Skin epidermis (tissue), 12 donors: ENCODE measurements around the gene TRIM71.
"Not testable (repeated sequence)": the region's sequence is repeated elsewhere in the genome, so short reads cannot be mapped to it uniquely, and the experiment has no call there.

Experiments
- H3K27ac ChIP-seq, 21 experiments: fragments of 200-600 bp; sonication (generic) in 11 of 21; one replicate each; pipeline ENCODE4 v1.5.0; 2020; ENCODE audit warnings: mild to moderate bottlenecking in 3 of 21, inconsistent platforms in 2 of 21, moderate library complexity in 2 of 21
- H3K4me3 ChIP-seq, 7 experiments: fragments of 200-600 bp; sonication (generic) in 2 of 7; one replicate each; pipeline ENCODE4 v1.5.0; 2020; ENCODE audit warnings: inconsistent platforms in 2 of 7, mild to moderate bottlenecking in 2 of 7, moderate library complexity in 1 of 7

TRIM71 gene

GRCh38 chr3:32840086-32840841 lies 22.5 kb downstream of the TRIM71 start:
- H3K4me3 ChIP-seq, result no peak overlapping the region
- no peak overlapping the region for H3K27ac ChIP-seq

DNA sequence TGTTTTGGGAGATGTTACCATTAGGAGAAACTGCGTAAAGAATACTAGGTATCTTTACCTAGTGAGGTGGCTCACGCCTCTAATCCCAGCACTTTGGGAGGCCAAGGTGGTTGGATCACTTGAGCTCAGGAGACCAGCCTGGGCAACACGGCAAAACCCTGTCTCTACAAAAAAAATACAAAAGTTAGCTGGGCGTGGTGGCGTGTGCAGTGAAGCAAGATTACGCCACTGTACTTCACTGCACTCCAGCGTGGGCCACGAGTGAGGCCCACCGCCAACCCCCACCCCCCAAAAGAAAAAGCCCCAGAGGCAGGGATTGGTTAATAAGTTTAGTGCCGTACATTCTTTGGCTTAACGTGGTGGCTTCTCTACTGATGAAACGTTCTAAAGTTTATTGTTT lies 23.5 kb downstream of the TRIM71 start:
- Histone ChIP-seq H3K4me3 (no peak overlapping the region), H3K27ac (no peak overlapping the region)

GRCh38 chr3:32841867-32842470 lies 24.2 kb downstream of the TRIM71 start:
- H3K4me3 ChIP-seq, result no peak overlapping the region
- H3K27ac ChIP-seq, result no peak overlapping the region

DNA sequence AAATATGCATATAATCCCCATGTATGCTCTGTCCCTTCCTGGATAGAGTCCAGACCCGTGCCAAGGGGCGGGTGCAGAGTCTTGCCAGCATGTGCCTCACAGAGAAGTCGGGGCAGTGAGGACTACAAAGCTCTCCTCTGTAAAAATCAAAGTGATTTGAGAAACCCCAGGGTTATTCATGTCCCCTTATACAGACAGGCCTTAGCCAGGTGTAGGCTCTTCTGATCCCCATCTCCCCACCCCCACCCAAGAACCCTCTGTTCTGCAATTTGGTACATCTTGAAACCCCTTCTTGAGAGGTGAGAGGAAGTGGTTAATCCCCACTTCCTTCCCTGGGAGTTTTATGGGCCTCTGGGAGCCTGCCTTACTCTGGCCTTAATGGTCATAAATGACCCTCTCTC lies 24.7 kb downstream of the TRIM71 start:
- H3K4me3 ChIP-seq, result no peak overlapping the region
- no peak overlapping the region for H3K27ac ChIP-seq

GRCh38 chr3:32842987-32843386 lies 25.2 kb downstream of the TRIM71 start:
- H3K4me3 ChIP-seq, result no peak overlapping the region
- H3K27ac ChIP-seq, result no peak overlapping the region

GRCh38 chr3:32843510-32844321 lies 25.9 kb downstream of the TRIM71 start:
- H3K27ac ChIP-seq, result no peak overlapping the region

GRCh38 chr3:32844322-32844654 lies 26.5 kb downstream of the TRIM71 start:
- Histone ChIP-seq H3K27ac (no peak overlapping the region), H3K4me3 (no peak overlapping the region)

More at GRCh38 chr3:32843510-32844321, 25.9 kb downstream of the TRIM71 start:
- H3K4me3 ChIP-seq, result no peak overlapping the region

DNA sequence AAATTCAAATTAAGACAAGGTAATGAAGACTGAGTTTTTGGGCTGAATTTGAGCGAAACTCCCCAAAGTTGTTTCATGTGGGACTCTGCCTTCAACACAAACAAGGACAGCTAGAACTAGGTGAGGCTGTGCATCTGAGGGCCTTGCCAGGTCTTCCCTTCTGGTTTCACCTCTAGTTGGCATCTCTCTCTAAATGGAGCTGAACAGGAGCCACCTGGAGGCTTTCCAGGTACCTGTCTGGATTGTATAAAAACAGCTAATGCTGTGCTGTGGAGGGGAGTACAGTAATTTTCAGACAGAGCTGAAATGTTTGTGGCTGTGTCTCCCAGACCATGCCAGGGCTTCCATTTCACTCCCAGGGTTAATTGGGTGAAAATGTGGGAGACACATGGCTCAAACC lies 27.1 kb downstream of the TRIM71 start:
- no peak overlapping the region for H3K4me3 ChIP-seq

GRCh38 chr3:32845546-32845945 lies 27.7 kb downstream of the TRIM71 start:
- H3K4me3 ChIP-seq, H3K27ac ChIP-seq: not testable (repeated sequence)

More for the DNA sequence above, 27.1 kb downstream of the TRIM71 start:
- no peak overlapping the region for H3K27ac ChIP-seq

- H3K4me3 ChIP-seq, H3K27ac ChIP-seq: not testable (repeated sequence)
These were observed 29.2 kb downstream of the TRIM71 start for GRCh38 chr3:32847045-32847444.

GRCh38 chr3:32847528-32847927 lies 29.7 kb downstream of the TRIM71 start:
- Histone ChIP-seq H3K27ac (no peak overlapping the region), H3K4me3 (no peak overlapping the region)

DNA sequence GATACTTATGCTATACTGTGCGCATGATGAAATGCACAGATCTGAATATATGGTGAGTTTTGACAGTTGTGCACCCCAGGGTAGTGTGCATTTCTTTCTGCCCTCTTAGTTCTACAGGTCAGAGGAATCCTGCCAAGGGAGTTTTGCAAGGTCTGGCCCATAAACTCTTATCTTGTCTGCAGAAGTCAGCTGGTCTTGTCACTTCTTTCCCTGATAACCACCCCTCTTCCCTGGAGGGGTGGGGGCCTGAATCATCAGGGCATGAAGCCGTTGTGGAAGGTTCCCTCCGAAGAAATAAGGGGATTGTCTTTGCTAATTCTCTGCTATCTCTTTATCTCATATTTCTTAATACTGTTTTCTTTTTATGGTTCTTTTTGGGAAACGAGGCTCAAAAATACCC lies 30.4 kb downstream of the TRIM71 start:
- Histone ChIP-seq H3K27ac (no peak overlapping the region), H3K4me3 (no peak overlapping the region)

DNA sequence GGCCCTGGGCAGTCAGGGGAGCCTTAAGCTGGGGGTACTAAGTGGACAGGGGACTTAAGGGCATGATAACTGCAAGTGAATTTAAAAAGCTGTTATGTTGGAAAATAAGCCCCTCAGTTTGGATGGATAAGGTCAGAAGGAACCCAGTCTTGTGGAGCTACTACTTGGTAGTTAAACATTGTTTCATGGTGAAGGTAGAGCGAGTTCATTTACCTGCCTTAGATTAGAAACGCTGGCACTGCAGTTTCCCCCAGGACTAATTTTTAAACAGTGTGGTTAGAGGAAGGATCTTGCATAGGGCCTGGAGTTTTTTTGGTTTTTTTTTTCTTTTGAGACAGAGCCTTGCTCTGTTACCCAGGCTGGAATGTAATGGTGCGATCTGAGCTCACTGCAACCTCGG lies 31.2 kb downstream of the TRIM71 start:
- no peak overlapping the region for H3K4me3 ChIP-seq
- H3K27ac ChIP-seq, result no peak overlapping the region

DNA sequence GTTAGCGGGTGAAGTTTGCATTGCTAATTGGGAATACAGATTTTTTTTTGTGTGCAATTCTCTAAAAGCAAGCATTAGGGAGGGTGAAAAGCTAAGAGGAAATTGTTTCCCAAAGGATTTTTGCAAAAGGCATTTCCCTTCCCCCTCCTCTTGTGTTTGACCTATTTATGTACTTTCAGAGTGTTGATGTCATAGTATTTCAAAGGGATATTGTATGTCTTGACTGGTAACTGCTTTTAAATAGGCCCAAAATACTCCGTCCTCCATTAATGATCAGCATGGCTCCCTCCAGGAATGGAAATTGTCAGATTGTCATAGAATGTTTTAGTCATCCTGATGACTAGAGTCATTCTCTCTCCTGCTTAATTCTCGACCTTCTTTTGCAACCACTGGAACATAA lies 32.4 kb downstream of the TRIM71 start:
- no peak overlapping the region for H3K4me3 ChIP-seq
- H3K27ac ChIP-seq, result no peak overlapping the region

GRCh38 chr3:32850636-32851035 lies 32.8 kb downstream of the TRIM71 start:
- Histone ChIP-seq H3K4me3 (no peak overlapping the region), H3K27ac (no peak overlapping the region)

DNA sequence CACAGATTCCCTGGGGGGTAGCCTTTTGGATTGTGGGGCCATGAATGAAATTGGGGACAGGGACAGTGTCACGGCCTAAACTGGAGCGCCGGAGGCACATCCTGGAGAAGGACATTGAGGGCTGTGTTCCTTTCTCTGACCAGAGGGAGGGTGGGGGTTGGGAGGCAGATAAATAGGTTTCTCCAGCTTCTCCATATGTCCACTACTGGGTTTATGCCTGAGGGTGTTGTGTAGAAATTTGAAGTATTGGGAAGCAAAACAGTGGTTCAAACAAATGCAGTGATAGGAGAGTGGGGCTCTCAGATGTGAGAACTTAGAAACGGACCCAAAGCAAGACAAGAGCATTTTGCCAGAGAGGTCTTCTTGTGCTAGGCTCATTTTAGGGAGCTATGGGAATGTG lies 34.3 kb downstream of the TRIM71 start:
- Histone ChIP-seq H3K27ac (no peak overlapping the region), H3K4me3 (no peak overlapping the region)

- H3K4me3 ChIP-seq, result no peak overlapping the region
- no peak overlapping the region for H3K27ac ChIP-seq
These were observed 37.7 kb downstream of the TRIM71 start for GRCh38 chr3:32855350-32855953.

DNA sequence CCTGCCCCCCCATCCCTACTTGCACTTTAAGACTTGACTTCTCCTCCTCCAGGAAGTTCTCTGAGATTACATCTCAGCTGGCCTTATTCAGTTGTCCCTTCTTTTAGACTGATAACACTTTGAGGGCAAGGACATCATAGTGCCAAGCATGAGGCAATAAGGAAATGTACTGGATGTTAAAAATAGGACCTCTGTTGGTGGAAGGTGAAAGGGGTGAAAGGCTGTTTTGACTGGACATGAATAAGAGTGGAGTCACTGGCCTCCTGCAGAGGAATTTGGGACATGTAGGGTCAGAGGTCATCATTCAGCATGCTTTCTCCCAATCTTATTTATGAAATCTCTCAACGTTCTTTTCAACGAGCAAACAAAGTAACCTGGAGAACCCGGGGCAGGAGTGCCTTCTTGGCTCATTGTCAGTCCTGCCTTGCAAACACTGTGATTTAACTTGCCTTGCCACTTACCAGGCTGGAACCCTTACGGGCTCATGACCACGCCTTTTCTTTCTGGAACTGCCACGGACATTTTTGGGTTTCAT lies 38.6 kb downstream of the TRIM71 start:
- no peak overlapping the region for H3K27ac ChIP-seq
- H3K4me3 ChIP-seq, result no peak overlapping the region

GRCh38 chr3:32856901-32857507 lies 39.2 kb downstream of the TRIM71 start:
- no peak overlapping the region for H3K4me3 ChIP-seq
- no peak overlapping the region for H3K27ac ChIP-seq

- Histone ChIP-seq H3K4me3 (no peak overlapping the region), H3K27ac (no peak overlapping the region)
These were observed 40.1 kb downstream of the TRIM71 start for GRCh38 chr3:32857921-32858320.
